Articular chondrocyte of knee joint (primary cell): ENCODE results near the gene CMIP. TPM values are rescaled to one million over a fixed set of nuclear protein-coding genes. Genes with fewer than 3 reads are reported as not detected.

ENCODE experiments used
- small RNA-seq: library from RNA; depleted of rRNA; stranded (forward); fragments of <200 nt; gene quantifications from one replicate; pipeline ENCODE3, GENCODE V24; 2012
- total RNA-seq: library from RNA; depleted of rRNA; stranded (reverse); fragments of >200 nt; gene quantifications from 2 replicates; pipeline ENCODE4 v1.2.3, GENCODE V29; 2012

The CMIP gene
- 9.1 and 15.2 TPM in 2 replicates for total RNA-seq

GRCh38 chr16:81444448-81445121 lies at the start of gene CMIP:
Gene CMIP (plus strand): TSS chr16:81444808.

Small RNA genes within 50 kb of the gene (small RNA-seq; reads per million reads assigned to genes)
- gene MIR6504 (not detected), gene MIR7854 (not detected)

Other genes with a start within 250 kb of the CMIP start
- not detected in 2 replicates for gene BCO1, start 206.1 kb upstream of the CMIP start, total RNA-seq
- gene GAN, start 129.8 kb upstream of the CMIP start, total RNA-seq: 9.1 and 10.7 TPM in 2 replicates